SU-DHL-6 (cell line): Measurements from ENCODE around the gene SMIM30.
"Not testable (repeated sequence)": the region's sequence is repeated elsewhere in the genome, so short reads cannot be mapped to it uniquely, and the experiment has no call there.

ENCODE experiments used
- H2AFZ ChIP-seq: fragments of 200-600 bp; sonication (generic); 2 replicates; pipeline ENCODE4 v1.6.1; 2014; ENCODE audit warnings: low read depth, mild to moderate bottlenecking, moderate library complexity, mixed read lengths, antibody characterized with exemption, low read length; ENCODE audit not compliant: severe bottlenecking
- H3F3A ChIP-seq: fragments of 200-600 bp; shearing (Covaris generic); 2 replicates; pipeline ENCODE4 v1.6.0; 2016; ENCODE audit warnings: antibody characterized with exemption, mild to moderate bottlenecking; ENCODE audit not compliant: insufficient read depth
- H3K27ac ChIP-seq: fragments of 200-600 bp; sonication (generic); 2 replicates; pipeline ENCODE4 v1.5.1; 2016; ENCODE audit warnings: low read depth, mild to moderate bottlenecking, low read length, moderate library complexity, mixed read lengths
- H3K27me3 ChIP-seq: fragments of 200-600 bp; sonication (generic), shearing (Covaris generic); 2 replicates; pipeline ENCODE4 v1.6.0; 2014; ENCODE audit warnings: mild to moderate bottlenecking, low read length
- H3K36me3 ChIP-seq: fragments of 200-600 bp; sonication (generic); 2 replicates; pipeline ENCODE4 v1.6.1; 2014; ENCODE audit warnings: mild to moderate bottlenecking, low read length, mixed read lengths
- H3K4me2 ChIP-seq: fragments of 300-600, 200-600 bp; shearing (Covaris generic), sonication (generic); 2 replicates; pipeline ENCODE4 v1.6.0; 2014; ENCODE audit warnings: low read length, low read depth, mild to moderate bottlenecking; ENCODE audit not compliant: poor library complexity, severe bottlenecking
- H3K4me3 ChIP-seq: fragments of 200-600 bp; sonication (generic); 2 replicates; pipeline ENCODE4 v1.5.1; 2014; ENCODE audit warnings: antibody characterized with exemption, low read length, mild to moderate bottlenecking, mixed read lengths; ENCODE audit not compliant: insufficient read depth, poor library complexity, severe bottlenecking
- H3K79me2 ChIP-seq: fragments of 200-600 bp; sonication (generic); 2 replicates; pipeline ENCODE4 v1.6.1; 2014; ENCODE audit warnings: mild to moderate bottlenecking, low read length, moderate library complexity; ENCODE audit not compliant: insufficient read depth
- H3K9ac ChIP-seq: fragments of 200-600 bp; sonication (generic); 2 replicates; pipeline ENCODE4 v1.7.0; 2014; ENCODE audit warnings: mild to moderate bottlenecking, low read length
- H3K9me2 ChIP-seq: fragments of 200-600 bp; sonication (generic); replicated peaks from 2 replicates; pipeline ENCODE4 v1.6.1; 2014; ENCODE audit warnings: low read length; ENCODE audit not compliant: insufficient read depth
- H3K9me3 ChIP-seq: fragments of 200-600 bp; sonication (generic); 2 replicates; pipeline ENCODE4 v1.6.1; 2014; ENCODE audit warnings: low read length, mixed read lengths; ENCODE audit not compliant: insufficient read depth
- H4K20me1 ChIP-seq: fragments of 200-600 bp; sonication (generic); 2 replicates; pipeline ENCODE4 v1.6.1; 2014; ENCODE audit warnings: low read depth, mild to moderate bottlenecking, antibody characterized with exemption, low read length, moderate library complexity, mixed read lengths
- CTCF ChIP-seq: fragments of 200-600 bp; sonication (generic); IDR thresholded peaks from one replicate; pipeline ENCODE4 v1.5.1; 2017; ENCODE audit warnings: antibody characterized with exemption, mild to moderate bottlenecking, low read length, moderate library complexity; ENCODE audit not compliant: insufficient read depth, poor library complexity, severe bottlenecking
- EZH2phosphoT487 ChIP-seq: fragments of 200-600 bp; sonication (generic), shearing (Covaris generic); conservative IDR thresholded peaks from 2 replicates; pipeline ENCODE4 v1.6.1; 2018; ENCODE audit warnings: mild to moderate bottlenecking, antibody characterized with exemption, low read length, moderate library complexity, mixed read lengths

Gene SMIM30

GRCh38 chr7:113120647-113121046 lies 2.3 kb upstream of the SMIM30 start:
- no peak overlapping the region for H3K4me3 ChIP-seq
- H3K9ac ChIP-seq: no peak overlapping the region
- H2AFZ ChIP-seq: no peak overlapping the region
- no peaks in the 10 kb centered on the region for H4K20me1 ChIP-seq
- no peaks in the 10 kb centered on the region for H3K9me3 ChIP-seq
- H3F3A ChIP-seq: no peaks in the 10 kb centered on the region
- TF ChIP-seq CTCF (no peak), EZH2phosphoT487 (no peak)
- H3K27ac ChIP-seq: no peak overlapping the region
- no peaks in the 10 kb centered on the region for H3K27me3 ChIP-seq
- H3K9me2 ChIP-seq: no peaks in the 10 kb centered on the region
- H3K4me2 ChIP-seq: no peak overlapping the region
- H3K79me2 ChIP-seq: no peaks in the 10 kb centered on the region
- no peaks in the 10 kb centered on the region for H3K36me3 ChIP-seq

DNA sequence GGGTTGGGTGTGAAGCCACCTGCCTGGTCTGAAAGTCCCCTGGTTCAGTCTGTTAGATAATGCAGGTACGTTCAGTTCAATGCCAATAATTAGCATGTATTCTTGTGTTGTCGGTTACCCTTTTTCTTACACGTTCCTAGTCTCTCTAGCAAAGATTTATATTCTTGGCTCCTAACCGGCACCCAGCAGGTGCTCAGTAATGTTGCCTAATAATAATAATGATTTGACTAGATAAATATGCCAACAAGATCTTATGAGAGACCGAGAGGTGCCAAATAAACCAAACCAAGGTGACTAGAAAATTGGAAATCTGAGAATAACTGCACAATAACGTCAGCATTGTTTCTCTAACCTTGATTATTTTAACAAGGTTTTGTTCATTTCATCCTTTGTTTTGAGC lies 1.1 kb upstream of the SMIM30 start:
- Histone ChIP-seq H3K36me3 (no peaks in the 10 kb centered on the region), H3K9ac (no peak overlapping the region), H3K9me3 (no peaks in the 10 kb centered on the region), H3K9me2 (no peaks in the 10 kb centered on the region), H3K27ac (no peak overlapping the region), H3K4me3 (no peak overlapping the region), H4K20me1 (no peaks in the 10 kb centered on the region), H3F3A (no peaks in the 10 kb centered on the region), H3K79me2 (no peaks in the 10 kb centered on the region), H3K4me2 (no peak overlapping the region), H2AFZ (peak overlapping the region; percentile 69), H3K27me3 (no peaks in the 10 kb centered on the region)
- TF ChIP-seq EZH2phosphoT487 (no peak), CTCF (no peak)

DNA sequence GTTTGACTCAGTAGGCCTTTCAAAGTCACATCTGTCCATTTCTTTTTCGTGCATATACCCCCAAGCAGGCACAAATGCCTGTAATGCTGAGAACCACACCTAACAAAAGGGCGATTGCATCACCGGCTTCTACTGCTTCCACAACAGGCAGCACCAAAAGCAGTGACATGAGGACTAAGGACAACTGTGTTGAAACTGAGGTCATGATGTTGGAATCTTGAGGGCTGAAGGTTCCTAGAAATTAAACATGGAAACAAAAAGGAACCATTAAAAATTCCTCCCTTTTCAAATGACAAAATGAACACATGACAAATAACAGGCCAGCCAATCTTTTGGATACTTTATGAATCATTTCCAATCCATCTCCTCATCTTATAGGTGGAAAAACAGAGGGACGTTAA lies 980 bp downstream of the SMIM30 start:
- H3K9ac ChIP-seq, H3K79me2 ChIP-seq, H3K9me3 ChIP-seq, H2AFZ ChIP-seq, H4K20me1 ChIP-seq, H3K36me3 ChIP-seq, H3K9me2 ChIP-seq, H3K27me3 ChIP-seq, H3K27ac ChIP-seq, H3F3A ChIP-seq: not testable (repeated sequence)
- Histone ChIP-seq H3K4me2 (peak overlapping the region; percentile 53), H3K4me3 (peak overlapping the region; percentile 54)

DNA sequence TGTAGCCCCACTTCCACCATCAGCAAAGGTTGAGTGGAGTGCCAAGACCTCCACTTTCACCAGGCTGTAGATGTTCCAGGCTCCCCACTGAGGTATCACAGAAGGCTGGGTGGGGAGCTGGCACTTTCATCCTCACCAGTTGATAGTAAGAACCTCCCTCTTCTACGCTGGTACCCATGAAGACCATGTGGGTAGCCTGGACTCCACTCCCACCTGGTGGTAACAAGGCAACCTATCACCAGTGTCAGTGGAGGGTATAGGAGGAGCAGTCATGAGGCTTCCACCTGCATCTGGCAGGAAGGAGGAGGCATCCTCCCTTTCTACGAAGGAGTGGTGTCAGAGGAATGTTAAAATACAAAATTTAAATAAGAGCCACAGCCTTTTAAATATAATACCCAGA lies 4.4 kb downstream of the SMIM30 start:
- H3F3A ChIP-seq: no peaks in the 10 kb centered on the region

More for the DNA sequence above, 4.4 kb downstream of the SMIM30 start:
- Histone ChIP-seq H3K9me2 (no peaks in the 10 kb centered on the region), H3K36me3 (no peaks in the 10 kb centered on the region), H3K9me3 (no peaks in the 10 kb centered on the region), H2AFZ (no peak overlapping the region), H3K27ac (no peak overlapping the region), H3K79me2 (no peaks in the 10 kb centered on the region), H3K4me3 (no peak overlapping the region), H3K27me3 (no peaks in the 10 kb centered on the region), H3K4me2 (no peak overlapping the region), H4K20me1 (no peaks in the 10 kb centered on the region), H3K9ac (no peak overlapping the region)
- TF ChIP-seq EZH2phosphoT487 (no peak), CTCF (no peak)
